Measurements from ENCODE around the gene SMARCA2. TPM values are rescaled to one million over a fixed set of nuclear protein-coding genes. Genes with fewer than 3 reads are reported as not detected.

The SMARCA2 gene
- total RNA-seq, 2 experiments from 2014 or later, result 264 to 274 TPM

DNA sequence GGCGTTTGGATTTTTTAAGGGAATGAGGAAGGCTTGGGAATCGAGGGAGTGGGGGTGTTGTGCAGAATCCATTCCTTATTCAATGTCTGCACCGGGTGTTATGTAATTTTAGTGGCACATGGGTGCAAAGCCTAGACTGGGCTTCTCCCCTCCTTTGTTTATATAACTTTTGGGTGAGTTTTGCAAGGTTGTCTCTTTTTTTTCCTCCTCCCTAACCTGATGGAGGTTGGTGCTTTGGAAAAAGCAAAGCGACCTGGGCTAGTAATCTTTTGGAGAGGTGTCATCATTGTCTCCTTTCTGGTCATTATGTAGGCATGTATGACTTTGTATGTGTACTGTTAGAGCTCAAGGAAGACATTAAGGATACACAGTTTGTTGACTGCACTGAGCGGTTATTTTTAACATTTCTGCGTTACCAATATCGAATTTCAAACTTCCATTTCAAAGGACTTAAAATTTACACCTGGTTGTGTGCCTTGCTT, 3.1 kb downstream of the SMARCA2 start:
- H3K27ac Mint-ChIP-seq, result peak overlapping the region; percentile 98
- no peaks in the 10 kb centered on the region for H3K9me3 Mint-ChIP-seq
- no peak for DNase-seq
- H3K4me3 Mint-ChIP-seq, result peak overlapping the region; percentile 100
- ChIA-PET POLR2A (interaction anchor here (0.7 kb wide), 1 partner anchor 110 kb away, joined by 3 read pairs; no protein-coding TSS in a partner anchor), CTCF (no interaction called here)
- peaks cover 26% of the 10 kb centered on the region for H3K36me3 Mint-ChIP-seq (ENCODE audit: low read depth)
- peaks cover 58% of the 10 kb centered on the region for H3K4me1 Mint-ChIP-seq
- H3K27me3 Mint-ChIP-seq, result no peaks in the 10 kb centered on the region

DNA sequence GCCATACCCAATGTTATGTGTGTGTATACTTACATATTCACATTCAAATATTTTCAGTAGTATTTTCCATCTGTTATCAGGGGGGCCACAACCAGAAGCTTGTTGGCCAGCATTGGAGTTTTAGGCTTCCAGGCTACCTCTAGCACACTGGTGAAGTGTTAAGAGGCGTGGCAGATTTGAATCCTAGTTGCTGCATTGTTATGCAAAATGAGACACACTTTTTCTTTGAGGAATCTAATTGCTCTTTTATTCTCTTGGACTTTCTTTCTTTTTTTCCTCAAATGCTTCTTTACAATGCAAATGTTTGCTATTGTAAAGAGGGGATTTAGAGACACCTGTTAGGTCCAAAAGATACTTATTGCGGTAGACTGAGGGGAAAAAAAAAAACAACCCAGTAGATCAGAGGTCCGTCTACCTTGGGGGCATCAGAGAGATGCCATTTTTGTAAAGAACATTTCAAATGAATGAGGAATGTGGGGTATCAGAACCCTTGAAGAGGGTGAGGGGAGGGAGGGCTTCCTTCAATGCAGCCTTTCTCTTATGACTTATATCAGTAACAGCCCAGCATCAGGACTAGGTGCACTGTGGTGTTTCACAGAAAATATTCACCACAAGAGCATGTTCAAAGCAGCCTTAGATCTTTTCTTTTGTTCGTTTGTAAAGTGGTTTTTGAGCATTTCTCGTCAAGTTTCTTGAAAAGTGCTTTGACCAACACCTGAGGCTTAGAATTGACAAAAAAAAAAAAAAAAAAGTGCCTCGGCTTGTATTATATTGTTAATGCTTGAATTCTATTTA, 3.8 kb downstream of the SMARCA2 start:
- Mint-ChIP-seq H3K27ac (peak overlapping the region; percentile 98), H3K4me3 (peak overlapping the region; percentile 100), H3K4me1 (peaks cover 58% of the 10 kb centered on the region), H3K9me3 (no peaks in the 10 kb centered on the region), H3K27me3 (no peaks in the 10 kb centered on the region), H3K36me3 (ENCODE audit: low read depth) (peaks cover 30% of the 10 kb centered on the region)
- ChIA-PET CTCF (no interaction called here), POLR2A (interaction anchor here (0.6 to 0.7 kb wide), 2 partner anchors 109 to 138 kb away, joined by 3 read pairs; no protein-coding TSS in a partner anchor)
- DNase-seq, result peak; percentile 62

DNA sequence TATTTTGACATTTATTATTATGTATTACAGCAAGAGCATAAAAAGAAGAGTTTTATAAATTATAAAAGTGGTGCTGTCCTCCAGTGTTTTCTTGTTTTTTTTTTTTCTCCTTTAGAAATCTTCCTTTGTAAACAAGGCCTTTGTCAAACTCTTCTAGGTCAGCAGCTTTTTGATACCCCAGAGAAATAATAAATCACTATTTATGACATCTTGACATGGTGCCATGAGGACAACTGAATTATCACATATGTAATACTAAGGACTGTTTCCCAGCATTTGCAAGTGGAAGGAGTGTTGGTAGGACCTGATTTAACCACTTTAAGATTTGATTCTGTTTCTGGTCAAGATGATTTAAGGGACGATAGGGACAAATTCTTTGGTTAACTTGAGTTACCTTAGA, 4.6 kb downstream of the SMARCA2 start:
- DNase-seq, result no peak
- POLR2A ChIA-PET, result interaction anchor here (0.6 kb wide), 1 partner anchor 137 kb away, joined by 3 read pairs; no protein-coding TSS in a partner anchor
- Mint-ChIP-seq H3K4me1 (peaks cover 61% of the 10 kb centered on the region), H3K27me3 (no peaks in the 10 kb centered on the region), H3K9me3 (no peaks in the 10 kb centered on the region), H3K36me3 (ENCODE audit: low read depth) (peaks cover 37% of the 10 kb centered on the region), H3K27ac (peak overlapping the region; percentile 72), H3K4me3 (peak overlapping the region; percentile 100)
- CTCF ChIA-PET, result no interaction called here

DNA sequence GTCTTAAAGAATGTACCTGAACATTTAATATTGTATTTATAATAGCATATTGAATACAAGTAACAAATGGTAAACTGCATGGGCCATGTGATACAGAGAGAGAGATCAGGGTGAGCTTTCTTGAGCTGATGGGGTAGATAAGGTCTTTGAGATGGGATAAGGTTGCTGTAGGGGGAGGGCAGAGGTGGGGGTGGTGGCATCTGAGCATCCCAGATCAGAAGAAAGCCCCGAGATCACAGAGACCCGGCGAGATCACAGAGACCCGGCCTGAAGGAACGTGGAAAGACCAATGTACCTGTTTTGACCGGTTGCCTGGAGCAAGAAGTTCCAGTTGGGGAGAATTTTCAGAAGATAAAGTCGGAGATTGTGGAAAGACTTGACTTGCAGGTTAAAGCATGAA, 6.6 kb downstream of the SMARCA2 start:
- Mint-ChIP-seq H3K27me3 (no peaks in the 10 kb centered on the region), H3K4me1 (peaks cover 79% of the 10 kb centered on the region), H3K9me3 (no peaks in the 10 kb centered on the region), H3K4me3 (peak overlapping the region; percentile 66), H3K27ac (peak overlapping the region; percentile 90), H3K36me3 (ENCODE audit: low read depth) (peaks cover 50% of the 10 kb centered on the region)
- no peak for DNase-seq
- CTCF ChIA-PET, result interaction anchor here (1.6 kb wide), 1 partner anchor 10 kb away, joined by 6 read pairs; no protein-coding TSS in a partner anchor
- POLR2A ChIA-PET, result no interaction called here

DNA sequence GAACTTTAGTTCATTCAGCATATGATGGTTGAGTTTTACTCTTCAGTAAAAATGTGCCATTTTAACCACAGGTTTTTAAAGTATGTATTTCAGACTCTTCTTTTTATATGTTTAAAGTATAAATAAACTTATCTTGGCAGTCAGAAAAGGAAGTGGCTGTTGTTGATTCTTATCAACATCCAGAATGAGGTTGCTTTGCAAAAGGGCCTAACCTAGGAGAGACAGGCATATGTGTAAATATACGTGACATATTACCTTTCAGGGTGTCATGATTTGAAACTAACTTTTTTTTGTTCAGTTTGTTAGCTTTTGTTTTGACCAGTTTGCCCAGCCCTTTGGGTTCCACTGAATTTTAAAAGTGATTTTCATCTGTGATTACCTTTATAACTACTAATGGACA, 7.4 kb downstream of the SMARCA2 start:
- H3K4me1 Mint-ChIP-seq, result peaks cover 86% of the 10 kb centered on the region
- CTCF ChIA-PET, result interaction anchor here (0.6 to 1.6 kb wide), 3 partner anchors 9 to 643 kb away, joined by 3 to 6 read pairs (median 3); no protein-coding TSS in a partner anchor
- H3K9me3 Mint-ChIP-seq, result no peaks in the 10 kb centered on the region
- peak; percentile 34 for DNase-seq
- POLR2A ChIA-PET, result no interaction called here
- H3K27ac Mint-ChIP-seq, result peak overlapping the region; percentile 90
- H3K27me3 Mint-ChIP-seq, result no peaks in the 10 kb centered on the region
- H3K4me3 Mint-ChIP-seq, result peak overlapping the region; percentile 66
- peaks cover 51% of the 10 kb centered on the region for H3K36me3 Mint-ChIP-seq (ENCODE audit: low read depth)

DNA sequence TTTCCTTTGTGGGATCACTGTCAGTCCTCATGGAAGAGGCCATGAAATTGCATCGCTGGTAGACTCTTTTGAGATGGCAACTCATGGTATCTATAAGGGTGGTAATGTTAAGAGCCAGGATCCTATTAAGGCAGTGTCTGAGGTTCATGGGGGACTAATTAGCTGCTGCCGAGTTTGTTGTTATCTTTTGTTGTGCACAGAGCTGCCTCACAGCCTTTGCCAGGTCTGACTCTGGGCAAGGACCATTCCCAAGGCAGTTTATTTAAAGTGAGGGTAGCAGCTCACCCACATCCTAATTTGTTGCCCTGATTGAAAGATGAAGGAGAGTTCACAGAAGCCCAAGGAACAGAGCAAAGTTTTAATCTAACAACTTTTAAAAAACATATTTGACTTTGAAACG, 7.9 kb downstream of the SMARCA2 start:
- H3K27ac Mint-ChIP-seq, result peak overlapping the region; percentile 90
- no peak for DNase-seq
- H3K4me3 Mint-ChIP-seq, result peak overlapping the region; percentile 66
- no peaks in the 10 kb centered on the region for H3K27me3 Mint-ChIP-seq
- POLR2A ChIA-PET, result no interaction called here
- CTCF ChIA-PET, result interaction anchor here (0.7 kb wide), 1 partner anchor 11 kb away, joined by 3 read pairs; no protein-coding TSS in a partner anchor
- H3K9me3 Mint-ChIP-seq, result no peaks in the 10 kb centered on the region
- peaks cover 90% of the 10 kb centered on the region for H3K4me1 Mint-ChIP-seq
- H3K36me3 Mint-ChIP-seq (ENCODE audit: low read depth), result peaks cover 52% of the 10 kb centered on the region

DNA sequence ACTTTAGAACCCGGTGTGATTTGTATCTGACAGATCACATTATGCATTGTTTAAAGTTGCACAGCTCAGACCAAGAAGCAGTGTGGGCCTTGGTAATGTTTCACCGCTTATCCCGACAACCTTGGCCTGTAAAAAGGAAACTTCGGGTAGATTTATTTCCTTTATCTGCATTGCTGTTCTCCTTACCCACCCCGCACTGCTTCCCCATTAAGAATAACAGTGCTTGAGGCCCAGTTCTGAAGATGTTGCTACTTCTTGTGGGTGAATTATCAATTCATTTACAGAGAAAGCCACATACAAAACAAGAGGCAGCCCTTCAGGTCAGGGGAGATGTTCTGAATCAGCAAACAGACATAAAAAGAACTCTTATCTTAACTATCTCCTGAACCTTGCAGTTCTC, 8.4 kb downstream of the SMARCA2 start:
- H3K27ac Mint-ChIP-seq, result peak overlapping the region; percentile 90
- peak overlapping the region; percentile 66 for H3K4me3 Mint-ChIP-seq
- no peak for DNase-seq
- no peaks in the 10 kb centered on the region for H3K27me3 Mint-ChIP-seq
- peaks cover 95% of the 10 kb centered on the region for H3K4me1 Mint-ChIP-seq
- ChIA-PET POLR2A (no interaction called here), CTCF (interaction anchor here (0.7 kb wide), 1 partner anchor 12 kb away, joined by 3 read pairs; no protein-coding TSS in a partner anchor)
- peaks cover 52% of the 10 kb centered on the region for H3K36me3 Mint-ChIP-seq (ENCODE audit: low read depth)
- H3K9me3 Mint-ChIP-seq, result no peaks in the 10 kb centered on the region

DNA sequence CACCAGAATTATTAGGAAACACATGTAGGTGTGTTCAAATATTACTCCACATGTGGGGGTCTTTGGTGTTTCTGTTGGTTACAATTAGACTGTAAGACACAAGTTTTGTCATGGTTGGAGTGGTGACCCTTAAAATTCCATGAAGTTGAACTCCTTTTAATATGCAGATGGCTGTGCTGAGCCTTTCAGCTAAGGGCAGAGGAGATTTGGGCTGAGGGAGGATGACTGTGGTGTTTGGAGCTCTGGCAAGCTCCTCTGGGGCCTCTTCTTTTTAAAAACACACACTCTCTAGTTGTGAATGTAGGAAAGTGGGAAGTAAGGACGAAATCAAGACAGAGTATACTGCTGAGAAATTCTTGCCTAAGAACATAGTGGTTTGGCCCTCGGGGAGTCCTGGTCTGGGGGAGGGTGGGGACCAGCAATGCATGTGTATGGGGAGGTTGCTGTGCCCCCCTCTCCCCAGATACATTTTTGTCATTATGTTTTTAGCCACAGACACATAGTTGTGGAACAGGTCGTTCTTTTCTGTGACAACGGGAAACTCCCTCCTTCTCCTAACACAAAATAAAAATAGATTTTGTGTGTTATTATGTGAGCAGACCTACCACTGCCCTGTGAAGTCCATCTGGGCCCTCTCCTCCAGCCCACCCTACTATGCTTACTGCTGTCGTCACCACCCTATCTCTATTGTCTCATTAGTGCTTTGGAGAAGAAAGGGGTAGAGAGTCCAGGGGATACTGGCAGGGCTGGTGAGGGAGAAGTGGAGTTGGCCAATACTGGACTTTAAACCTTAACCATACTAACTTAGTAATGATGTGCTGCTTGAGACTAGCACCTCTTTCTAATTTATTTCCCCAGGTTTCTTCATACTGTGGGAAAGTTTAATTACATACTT, 10.0 kb downstream of the SMARCA2 start:
- no peak for DNase-seq
- ChIA-PET CTCF (interaction anchor here (0.6 kb wide), 1 partner anchor 1497 kb away, joined by 3 read pairs; no protein-coding TSS in a partner anchor), POLR2A (no interaction called here)
- Mint-ChIP-seq H3K27ac (peak overlapping the region; percentile 90), H3K9me3 (no peaks in the 10 kb centered on the region), H3K27me3 (no peaks in the 10 kb centered on the region), H3K4me3 (no peak overlapping the region), H3K36me3 (ENCODE audit: low read depth) (peaks cover 62% of the 10 kb centered on the region), H3K4me1 (peaks cover 96% of the 10 kb centered on the region)

DNA sequence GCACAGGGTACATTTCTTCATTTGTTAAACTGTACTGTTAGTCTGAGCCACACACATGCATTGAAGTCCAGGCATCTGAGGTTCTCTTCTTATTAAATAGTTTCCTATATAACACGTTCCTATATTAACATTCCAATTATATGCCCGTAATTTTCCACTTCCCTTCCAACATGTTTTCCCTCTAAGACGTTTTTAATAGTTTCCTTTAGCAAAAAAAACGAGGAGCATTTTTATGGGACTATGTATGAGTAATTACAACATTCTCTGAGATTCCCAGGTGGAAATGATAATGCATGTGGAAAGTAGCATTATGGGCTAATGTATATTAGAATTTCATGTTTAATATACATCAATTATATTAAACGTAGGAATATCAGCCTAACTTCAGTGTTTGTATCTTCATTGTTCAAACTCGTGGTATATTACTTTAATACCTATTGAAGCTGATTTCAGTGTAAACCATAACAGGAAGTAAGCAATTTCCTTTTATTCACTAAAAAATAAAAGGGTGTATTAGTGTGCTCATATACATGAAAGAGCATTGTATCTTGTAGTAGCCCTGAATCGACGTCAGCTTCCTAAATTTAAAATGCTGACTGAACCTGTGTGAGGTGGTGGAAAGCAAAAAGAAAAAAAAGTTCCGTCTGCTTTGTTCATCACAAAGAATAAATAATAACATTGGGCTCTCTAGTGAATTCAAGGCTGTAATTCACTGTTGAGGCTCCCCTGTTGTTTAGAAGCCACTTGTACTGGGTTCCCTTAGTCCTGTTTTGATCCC, 11.3 kb downstream of the SMARCA2 start:
- no peak for DNase-seq
- CTCF ChIA-PET, result interaction anchor here (0.6 kb wide), 1 partner anchor 1499 kb away, joined by 3 read pairs; no protein-coding TSS in a partner anchor
- Mint-ChIP-seq H3K27ac (peak overlapping the region; percentile 70), H3K27me3 (no peaks in the 10 kb centered on the region), H3K4me1 (peaks cover 94% of the 10 kb centered on the region), H3K36me3 (ENCODE audit: low read depth) (peaks cover 67% of the 10 kb centered on the region), H3K4me3 (no peak overlapping the region), H3K9me3 (no peaks in the 10 kb centered on the region)
- POLR2A ChIA-PET, result no interaction called here

DNA sequence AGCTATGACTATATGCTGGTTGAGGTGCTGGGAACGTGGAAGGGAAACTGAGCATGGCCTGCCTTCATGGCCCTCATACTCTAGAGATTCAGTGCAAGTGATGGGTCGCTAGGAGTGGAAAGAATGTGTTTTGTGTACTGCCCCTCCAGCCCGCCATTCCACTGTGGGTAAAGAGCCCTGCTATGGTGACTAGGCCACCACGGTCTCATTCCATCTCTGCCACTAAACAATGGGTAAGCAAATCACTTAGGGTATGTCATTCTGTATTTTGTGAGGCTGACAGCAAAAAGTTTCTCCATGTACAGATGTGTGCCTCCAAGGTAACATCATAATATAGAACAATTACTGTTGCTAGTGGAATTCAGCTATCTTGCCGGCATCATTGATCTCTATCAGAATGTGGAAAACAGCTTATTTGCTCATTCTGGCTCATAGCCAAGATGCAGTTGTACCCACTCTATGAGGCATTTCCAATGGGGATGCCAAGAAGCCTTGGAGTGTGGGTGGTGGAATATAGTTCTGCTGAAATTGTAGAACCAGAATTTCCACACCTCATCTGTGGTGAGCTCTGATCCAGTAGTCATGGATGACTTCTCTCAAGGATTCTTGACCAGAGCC, 12.5 kb downstream of the SMARCA2 start:
- no peaks in the 10 kb centered on the region for H3K27me3 Mint-ChIP-seq
- H3K9me3 Mint-ChIP-seq, result no peaks in the 10 kb centered on the region
- ChIA-PET POLR2A (no interaction called here), CTCF (interaction anchor here (1.0 kb wide), 1 partner anchor 66 kb away, joined by 4 read pairs; no protein-coding TSS in a partner anchor)
- no peak for DNase-seq
- peak overlapping the region; percentile 20 for H3K27ac Mint-ChIP-seq
- peaks cover 69% of the 10 kb centered on the region for H3K36me3 Mint-ChIP-seq (ENCODE audit: low read depth)
- no peak overlapping the region for H3K4me3 Mint-ChIP-seq
- H3K4me1 Mint-ChIP-seq, result peaks cover 89% of the 10 kb centered on the region

DNA sequence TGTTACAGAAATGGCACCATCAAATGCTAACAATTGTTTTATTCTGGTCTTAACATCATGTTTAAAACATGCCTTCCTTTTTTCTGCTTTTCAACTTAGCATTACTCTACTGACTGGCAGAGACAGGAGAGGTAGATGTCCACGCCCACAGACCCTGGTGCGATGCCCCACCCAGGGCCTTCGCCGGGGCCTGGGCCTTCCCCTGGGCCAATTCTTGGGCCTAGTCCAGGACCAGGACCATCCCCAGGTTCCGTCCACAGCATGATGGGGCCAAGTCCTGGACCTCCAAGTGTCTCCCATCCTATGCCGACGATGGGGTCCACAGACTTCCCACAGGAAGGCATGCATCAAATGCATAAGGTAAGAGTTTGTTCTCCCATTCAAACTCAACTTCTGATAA, 13.7 kb downstream of the SMARCA2 start:
- POLR2A ChIA-PET, result no interaction called here
- Mint-ChIP-seq H3K4me1 (peaks cover 77% of the 10 kb centered on the region), H3K36me3 (ENCODE audit: low read depth) (peaks cover 79% of the 10 kb centered on the region), H3K27ac (no peak overlapping the region), H3K9me3 (no peaks in the 10 kb centered on the region), H3K27me3 (no peaks in the 10 kb centered on the region), H3K4me3 (no peak overlapping the region)
- CTCF ChIA-PET, result no interaction called here
- DNase-seq, result no peak

DNA sequence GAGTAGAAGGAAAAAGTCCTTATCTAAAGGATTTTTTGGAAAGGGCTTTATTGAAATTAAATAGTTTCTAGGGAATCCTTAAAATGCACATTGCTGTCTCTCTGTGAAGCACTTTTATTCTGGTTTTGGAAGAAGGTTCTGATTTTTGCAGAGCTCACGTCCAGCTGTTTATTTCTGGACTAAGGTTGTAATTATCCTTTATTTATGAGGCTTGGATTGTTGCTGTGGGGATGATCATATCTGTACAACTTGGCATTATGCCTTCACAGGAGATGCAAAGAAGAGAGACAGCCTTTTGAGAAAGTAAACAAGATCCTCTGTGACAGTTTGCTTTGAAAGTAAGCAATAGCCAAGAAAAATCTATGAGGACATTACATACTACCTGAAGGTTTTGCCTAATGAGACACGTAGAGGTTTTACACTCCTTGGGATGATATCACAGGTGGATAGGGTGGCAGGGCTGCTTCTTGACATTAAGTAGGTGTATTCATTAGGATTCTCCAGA, 14.6 kb downstream of the SMARCA2 start:
- POLR2A ChIA-PET, result no interaction called here
- CTCF ChIA-PET, result no interaction called here
- no peak overlapping the region for H3K4me3 Mint-ChIP-seq
- peaks cover 77% of the 10 kb centered on the region for H3K36me3 Mint-ChIP-seq (ENCODE audit: low read depth)
- no peaks in the 10 kb centered on the region for H3K27me3 Mint-ChIP-seq
- peaks cover 74% of the 10 kb centered on the region for H3K4me1 Mint-ChIP-seq
- no peak overlapping the region for H3K27ac Mint-ChIP-seq
- H3K9me3 Mint-ChIP-seq, result no peaks in the 10 kb centered on the region
- no peak for DNase-seq

Measured in activated CD4-positive, alpha-beta T cell treated with anti-CD3 and anti-CD28 coated beads, Interleukin-2, amount 10 ng/mL, durations not matched to agents 7 days and 5 days (primary cell).